Measurements from ENCODE around the gene SLC44A3.

Gene SLC44A3

DNA sequence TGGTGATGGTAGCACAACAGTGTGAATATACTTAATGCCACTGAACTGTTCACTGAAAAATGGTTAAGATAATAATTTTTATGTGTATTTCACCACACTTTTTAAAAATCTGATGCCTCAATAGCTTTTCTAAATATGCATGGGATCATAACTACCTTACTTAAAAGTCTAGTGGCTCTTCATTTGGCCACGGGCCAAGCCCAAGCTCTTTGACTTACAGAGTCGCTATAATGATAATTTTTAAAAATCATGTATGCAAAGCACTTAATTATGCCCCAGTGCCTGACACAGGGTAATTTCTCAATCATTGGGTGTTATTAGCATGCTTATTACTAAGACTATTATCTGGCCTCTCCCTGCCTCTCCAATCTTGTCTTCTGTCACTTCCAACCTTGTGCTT lies 114.4 kb downstream of the SLC44A3 start:
- H3K27ac ChIP-seq, result no peak overlapping the region
- TF ChIP-seq ZFX (IDR thresholded peaks at IDR 0.05; ENCODE audit: borderline replicate concordance), result no peak
- TF ChIP-seq, protein P1, sequence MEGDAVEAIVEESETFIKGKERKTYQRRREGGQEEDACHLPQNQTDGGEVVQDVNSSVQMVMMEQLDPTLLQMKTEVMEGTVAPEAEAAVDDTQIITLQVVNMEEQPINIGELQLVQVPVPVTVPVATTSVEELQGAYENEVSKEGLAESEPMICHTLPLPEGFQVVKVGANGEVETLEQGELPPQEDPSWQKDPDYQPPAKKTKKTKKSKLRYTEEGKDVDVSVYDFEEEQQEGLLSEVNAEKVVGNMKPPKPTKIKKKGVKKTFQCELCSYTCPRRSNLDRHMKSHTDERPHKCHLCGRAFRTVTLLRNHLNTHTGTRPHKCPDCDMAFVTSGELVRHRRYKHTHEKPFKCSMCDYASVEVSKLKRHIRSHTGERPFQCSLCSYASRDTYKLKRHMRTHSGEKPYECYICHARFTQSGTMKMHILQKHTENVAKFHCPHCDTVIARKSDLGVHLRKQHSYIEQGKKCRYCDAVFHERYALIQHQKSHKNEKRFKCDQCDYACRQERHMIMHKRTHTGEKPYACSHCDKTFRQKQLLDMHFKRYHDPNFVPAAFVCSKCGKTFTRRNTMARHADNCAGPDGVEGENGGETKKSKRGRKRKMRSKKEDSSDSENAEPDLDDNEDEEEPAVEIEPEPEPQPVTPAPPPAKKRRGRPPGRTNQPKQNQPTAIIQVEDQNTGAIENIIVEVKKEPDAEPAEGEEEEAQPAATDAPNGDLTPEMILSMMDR (IDR thresholded peaks at IDR 0.05), result no peak

- TF ChIP-seq, protein P1 (IDR thresholded peaks at IDR 0.05), result no peak
- TF ChIP-seq ZFX (IDR thresholded peaks at IDR 0.05; ENCODE audit: borderline replicate concordance), result no peak
- H3K27ac ChIP-seq, result no peak overlapping the region
Observed at GRCh38 chr1:94935034-94935433, 114.9 kb downstream of the SLC44A3 start.

DNA sequence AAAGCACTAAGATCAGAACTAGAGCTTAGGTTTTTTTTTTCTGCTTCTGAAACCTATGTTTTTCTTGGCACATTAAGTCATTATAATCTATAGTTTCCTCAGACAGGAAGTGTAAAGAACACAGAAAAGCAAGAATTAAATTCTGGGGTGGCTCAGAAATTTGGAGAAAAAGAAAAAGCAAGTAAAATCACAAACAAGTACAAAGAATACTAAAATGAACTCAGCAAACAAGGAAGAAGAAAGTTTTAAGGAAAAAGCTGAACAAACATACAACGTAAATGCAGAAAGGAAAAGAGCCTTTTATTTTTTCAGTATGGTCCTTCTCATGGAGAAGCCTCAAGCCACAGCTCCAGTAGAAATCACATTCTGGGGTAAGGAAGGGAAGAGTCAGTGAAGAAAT lies 115.3 kb downstream of the SLC44A3 start:
- no peak overlapping the region for H3K27ac ChIP-seq
- TF ChIP-seq, protein P1 (IDR thresholded peaks at IDR 0.05), result no peak
- no peak for TF ChIP-seq ZFX (IDR thresholded peaks at IDR 0.05; ENCODE audit: borderline replicate concordance)

DNA sequence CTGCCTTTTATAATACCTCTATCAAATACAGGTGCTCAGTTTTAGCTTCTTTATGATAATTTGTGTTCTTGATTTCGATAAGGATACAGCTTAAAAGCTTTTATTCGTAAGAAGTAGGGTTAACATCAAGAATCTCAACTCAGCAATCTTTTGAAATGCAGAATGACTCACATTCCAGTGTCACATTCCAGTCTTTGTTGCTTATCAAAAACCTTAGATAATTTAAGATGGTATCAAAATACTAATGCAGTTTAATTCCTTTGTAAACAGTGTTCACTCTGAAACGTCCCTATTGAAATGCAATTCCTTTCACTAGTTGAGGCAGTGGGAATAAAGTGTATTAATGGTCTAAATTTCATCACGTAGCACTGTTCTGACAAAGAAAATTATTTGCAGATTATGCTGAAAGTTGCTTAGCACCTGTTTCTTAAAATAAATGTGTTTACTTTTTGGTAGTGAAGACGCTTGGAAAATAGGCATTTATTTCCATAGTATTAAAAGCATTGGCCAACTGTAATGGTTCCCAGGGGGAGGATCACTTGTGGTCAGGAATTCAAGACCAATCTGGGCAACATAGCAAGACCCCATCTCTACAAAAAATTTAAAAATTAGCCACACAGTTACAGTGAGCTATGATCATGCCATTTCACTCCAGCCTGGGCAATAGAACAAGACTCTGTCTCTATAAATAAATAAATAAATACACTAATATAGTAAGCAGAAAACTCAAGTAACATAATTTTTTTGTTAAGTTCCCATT lies 116.9 kb downstream of the SLC44A3 start:
- no peak for TF ChIP-seq ZFX (IDR thresholded peaks at IDR 0.05; ENCODE audit: borderline replicate concordance)
- TF ChIP-seq, protein P1 (IDR thresholded peaks at IDR 0.05), result no peak
- no peak overlapping the region for H3K27ac ChIP-seq

DNA sequence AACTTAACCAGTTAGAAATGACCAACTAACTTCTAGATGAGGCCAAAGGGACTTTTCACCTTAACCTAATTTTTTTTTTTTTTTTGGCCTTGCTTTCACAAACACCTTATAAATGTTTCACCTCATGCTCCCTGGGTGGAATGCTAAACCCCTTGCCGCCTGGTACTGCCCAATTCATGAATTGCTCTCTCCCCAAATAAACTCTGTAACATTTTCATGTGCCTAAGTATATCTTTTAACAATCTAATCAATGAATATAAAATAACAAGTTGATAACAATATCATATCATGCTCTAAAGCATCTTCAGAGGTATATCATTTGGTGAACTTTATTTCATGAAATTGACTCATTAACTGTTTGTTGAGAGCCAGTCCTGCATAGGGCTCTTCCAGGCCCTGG lies 117.7 kb downstream of the SLC44A3 start:
- no peak overlapping the region for H3K27ac ChIP-seq
- TF ChIP-seq, protein P1 (IDR thresholded peaks at IDR 0.05), result no peak
- TF ChIP-seq ZFX (IDR thresholded peaks at IDR 0.05; ENCODE audit: borderline replicate concordance), result no peak

DNA sequence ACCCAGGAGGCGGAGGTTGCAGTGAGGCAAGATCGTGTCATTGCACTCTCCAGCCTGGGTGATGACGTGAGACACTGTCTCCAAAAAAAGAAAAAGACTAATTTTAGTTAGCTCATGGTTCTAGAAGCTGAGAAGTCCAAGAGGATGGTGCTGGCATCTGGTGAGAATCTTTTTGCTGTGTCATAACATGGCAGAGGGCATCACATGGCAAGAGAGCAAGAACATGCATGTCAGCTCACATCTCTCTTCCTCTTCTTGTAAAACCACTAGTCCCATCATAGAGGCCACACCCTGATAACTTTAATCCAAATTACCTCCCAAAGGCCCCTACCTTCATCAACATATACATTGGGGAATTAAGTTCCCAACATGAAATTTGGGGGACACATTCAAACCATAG lies 120.6 kb downstream of the SLC44A3 start:
- H3K27ac ChIP-seq, result no peak overlapping the region; the same call in 1 of the 2 replicates
- TF ChIP-seq, protein P1 (IDR thresholded peaks at IDR 0.05), result no peak
- no peak for TF ChIP-seq ZFX (IDR thresholded peaks at IDR 0.05; ENCODE audit: borderline replicate concordance)

GRCh38 chr1:94941480-94941879 lies 121.3 kb downstream of the SLC44A3 start:
- H3K27ac ChIP-seq, result peak overlapping the region; percentile 78
